ENCODE results near the gene SETDB1.

- TF ChIP-seq EZH2 (IDR thresholded peaks at IDR 0.05; ENCODE audit: borderline replicate concordance) (no peak), EZH2phosphoT487 (IDR thresholded peaks at IDR 0.05; ENCODE audit: low read depth, severe bottlenecking, unreplicated experiment) (no peak)
- TF ChIP-seq, protein P1, sequence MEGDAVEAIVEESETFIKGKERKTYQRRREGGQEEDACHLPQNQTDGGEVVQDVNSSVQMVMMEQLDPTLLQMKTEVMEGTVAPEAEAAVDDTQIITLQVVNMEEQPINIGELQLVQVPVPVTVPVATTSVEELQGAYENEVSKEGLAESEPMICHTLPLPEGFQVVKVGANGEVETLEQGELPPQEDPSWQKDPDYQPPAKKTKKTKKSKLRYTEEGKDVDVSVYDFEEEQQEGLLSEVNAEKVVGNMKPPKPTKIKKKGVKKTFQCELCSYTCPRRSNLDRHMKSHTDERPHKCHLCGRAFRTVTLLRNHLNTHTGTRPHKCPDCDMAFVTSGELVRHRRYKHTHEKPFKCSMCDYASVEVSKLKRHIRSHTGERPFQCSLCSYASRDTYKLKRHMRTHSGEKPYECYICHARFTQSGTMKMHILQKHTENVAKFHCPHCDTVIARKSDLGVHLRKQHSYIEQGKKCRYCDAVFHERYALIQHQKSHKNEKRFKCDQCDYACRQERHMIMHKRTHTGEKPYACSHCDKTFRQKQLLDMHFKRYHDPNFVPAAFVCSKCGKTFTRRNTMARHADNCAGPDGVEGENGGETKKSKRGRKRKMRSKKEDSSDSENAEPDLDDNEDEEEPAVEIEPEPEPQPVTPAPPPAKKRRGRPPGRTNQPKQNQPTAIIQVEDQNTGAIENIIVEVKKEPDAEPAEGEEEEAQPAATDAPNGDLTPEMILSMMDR (IDR thresholded peaks at IDR 0.05; ENCODE audit: poor library complexity) = no peak
Observed at GRCh38 chr1:150957666-150958065, 31.5 kb downstream of the SETDB1 start.
